SK-N-SH (cell line): ENCODE measurements around the gene FALEC.

Source experiments
- CTCF ChIP-seq: fragments of 200-600 bp; sonication (generic); IDR thresholded peaks from 2 replicates; pipeline ENCODE4 v1.6.1; 2017; ENCODE audit warnings: antibody characterized with exemption, mild to moderate bottlenecking, moderate library complexity
- EP300 ChIP-seq, 2 experiments: IDR thresholded peaks; 2 replicates each; pipeline versions ENCODE4 v1.4.0 to v1.6.1; 2012; ENCODE audit warnings: borderline replicate concordance in 1 of 2, low read depth in 1 of 2, low read length in 1 of 2
- EZH2phosphoT487 ChIP-seq: fragments of 200-600 bp; sonication (generic); IDR thresholded peaks from 2 replicates; pipeline ENCODE4 v1.6.1; 2017; ENCODE audit warnings: low read depth, mixed run types, mild to moderate bottlenecking, antibody characterized with exemption, moderate library complexity, borderline replicate concordance
- RCOR1 ChIP-seq: fragments of 150-350 bp; IDR thresholded peaks from 2 replicates; pipeline ENCODE4 v1.6.1; 2017; ENCODE audit warnings: antibody characterized with exemption, low read length
- REST ChIP-seq: IDR thresholded peaks from 2 replicates; pipeline ENCODE4 v1.6.1; 2012; ENCODE audit warnings: mild to moderate bottlenecking, low read depth, low read length, moderate library complexity
- SIN3A ChIP-seq: IDR thresholded peaks from 2 replicates; pipeline ENCODE4 v1.6.1; 2012; ENCODE audit warnings: low read depth, mild to moderate bottlenecking, low read length, moderate library complexity, borderline replicate concordance
- SMC3 ChIP-seq: IDR thresholded peaks from 2 replicates; pipeline ENCODE4 v1.6.1; 2012; ENCODE audit warnings: low read depth, low read length, improper control_type of control experiment
- TAF1 ChIP-seq: IDR thresholded peaks from 2 replicates; pipeline ENCODE4 v1.6.1; 2012; ENCODE audit warnings: low read depth, mild to moderate bottlenecking, low read length, moderate library complexity, borderline replicate concordance
- TCF12 ChIP-seq: IDR thresholded peaks from 2 replicates; pipeline ENCODE4 v1.4.0; 2012
- USF1 ChIP-seq: IDR thresholded peaks from 2 replicates; pipeline ENCODE4 v1.4.0; 2012; ENCODE audit warnings: low read depth, borderline replicate concordance
- YY1 ChIP-seq: IDR thresholded peaks from 2 replicates; pipeline ENCODE4 v1.4.0; 2012; ENCODE audit warnings: low read depth, mild to moderate bottlenecking
- TF ChIP-seq, protein P1 (sequence below): IDR thresholded peaks from 2 replicates; pipeline ENCODE4 v1.4.0; 2012; ENCODE audit warnings: low read depth

- TF ChIP-seq USF1 = no peak
- TF ChIP-seq REST = no peak
- TF ChIP-seq SIN3A = no peak
- TF ChIP-seq SMC3 = no peak
- no peak for TF ChIP-seq RCOR1
- TF ChIP-seq EP300 (IDR thresholded peaks at IDR 0.05; ENCODE audit: borderline replicate concordance in 1 of 2, low read depth in 1 of 2, low read length in 1 of 2) = no peak
- TF ChIP-seq TAF1 = no peak
- TF ChIP-seq CTCF = no peak
- TF ChIP-seq TCF12 = no peak
- TF ChIP-seq, protein P1, sequence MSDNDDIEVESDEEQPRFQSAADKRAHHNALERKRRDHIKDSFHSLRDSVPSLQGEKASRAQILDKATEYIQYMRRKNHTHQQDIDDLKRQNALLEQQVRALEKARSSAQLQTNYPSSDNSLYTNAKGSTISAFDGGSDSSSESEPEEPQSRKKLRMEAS = no peak
- no peak for TF ChIP-seq EZH2phosphoT487
- no peak for TF ChIP-seq YY1
Measured at GRCh38 chr1:150479927-150480352, 35.6 kb upstream of the FALEC start.
